OCI-LY1 (cell line): ENCODE measurements around the gene NPR2.

Experiments used
- H2AFZ ChIP-seq: fragments of 200-600 bp; sonication (generic), shearing (Covaris generic); 2 replicates; pipeline ENCODE4 v1.6.0; 2014; ENCODE audit warnings: antibody characterized with exemption, mild to moderate bottlenecking, low read length
- H3F3A ChIP-seq: fragments of 200-600 bp; sonication (generic), shearing (Covaris generic); 2 replicates; pipeline ENCODE4 v1.6.0; 2014; ENCODE audit warnings: mild to moderate bottlenecking, antibody characterized with exemption, low read length, moderate library complexity; ENCODE audit not compliant: insufficient read depth
- H3K27ac ChIP-seq: fragments of 200-600 bp; sonication (generic); 2 replicates; pipeline ENCODE4 v1.5.1; 2014; ENCODE audit warnings: low read length, mixed run types, mild to moderate bottlenecking, low read depth; ENCODE audit not compliant: poor library complexity, severe bottlenecking
- H3K27me3 ChIP-seq: fragments of 200-600 bp; sonication (generic); 2 replicates; pipeline ENCODE4 v1.6.0; 2014; ENCODE audit warnings: antibody characterized with exemption, mild to moderate bottlenecking, low read length, moderate library complexity; ENCODE audit not compliant: insufficient read depth
- H3K36me3 ChIP-seq: fragments of 200-600 bp; sonication (generic); 2 replicates; pipeline ENCODE4 v1.6.1; 2014; ENCODE audit warnings: mild to moderate bottlenecking, antibody characterized with exemption, low read length, moderate library complexity, mixed read lengths; ENCODE audit not compliant: insufficient read depth
- H3K4me1 ChIP-seq: fragments of 200-600 bp; sonication (generic); 2 replicates; pipeline ENCODE4 v1.5.1; 2014; ENCODE audit warnings: mild to moderate bottlenecking, low read length, moderate library complexity; ENCODE audit not compliant: insufficient read depth, severe bottlenecking
- H3K4me2 ChIP-seq: fragments of 200-600 bp; sonication (generic), shearing (Covaris generic); 2 replicates; pipeline ENCODE4 v1.6.1; 2014; ENCODE audit warnings: low read length
- H3K4me3 ChIP-seq: fragments of 200-600 bp; sonication (generic); 2 replicates; pipeline ENCODE4 v1.5.1; 2014; ENCODE audit warnings: low read length, low read depth, mild to moderate bottlenecking, mixed read lengths; ENCODE audit not compliant: poor library complexity, severe bottlenecking
- H3K79me2 ChIP-seq: fragments of 200-600 bp; shearing (Covaris generic); 2 replicates; pipeline ENCODE4 v1.6.1; 2016; ENCODE audit warnings: mixed run types, low read length, mixed read lengths; ENCODE audit not compliant: insufficient read depth
- H3K9ac ChIP-seq: fragments of 200-600 bp; sonication (generic), shearing (Covaris generic); 2 replicates; pipeline ENCODE4 v1.6.1; 2014; ENCODE audit warnings: mild to moderate bottlenecking, low read length, mixed read lengths
- H3K9me2 ChIP-seq: fragments of 200-600 bp; sonication (generic), shearing (Covaris generic); 2 replicates; pipeline ENCODE4 v1.6.1; 2014; ENCODE audit warnings: low read depth, mild to moderate bottlenecking, low read length, mixed read lengths
- H3K9me3 ChIP-seq: fragments of 200-600 bp; shearing (Covaris generic); 2 replicates; pipeline ENCODE4 v1.6.1; 2014; ENCODE audit warnings: low read length, mixed read lengths
- H4K20me1 ChIP-seq: fragments of 200-600 bp; sonication (generic), shearing (Covaris generic); 2 replicates; pipeline ENCODE4 v1.6.0; 2016; ENCODE audit warnings: mild to moderate bottlenecking, low read length; ENCODE audit not compliant: insufficient read depth
- EZH2 ChIP-seq: fragments of 200-600 bp; sonication (generic), shearing (Covaris generic); IDR thresholded peaks from 2 replicates; pipeline ENCODE4 v1.8.0; 2017; ENCODE audit warnings: borderline replicate concordance, mixed run types, mild to moderate bottlenecking, antibody characterized with exemption, low read length, moderate library complexity, mixed read lengths
- TF ChIP-seq, protein P1 (sequence below): fragments of 200-600 bp; sonication (generic), shearing (Covaris generic); IDR thresholded peaks from 2 replicates; pipeline ENCODE4 v1.5.1; 2017; ENCODE audit warnings: mild to moderate bottlenecking, antibody characterized with exemption, low read length, moderate library complexity, mixed read lengths

Gene NPR2

DNA sequence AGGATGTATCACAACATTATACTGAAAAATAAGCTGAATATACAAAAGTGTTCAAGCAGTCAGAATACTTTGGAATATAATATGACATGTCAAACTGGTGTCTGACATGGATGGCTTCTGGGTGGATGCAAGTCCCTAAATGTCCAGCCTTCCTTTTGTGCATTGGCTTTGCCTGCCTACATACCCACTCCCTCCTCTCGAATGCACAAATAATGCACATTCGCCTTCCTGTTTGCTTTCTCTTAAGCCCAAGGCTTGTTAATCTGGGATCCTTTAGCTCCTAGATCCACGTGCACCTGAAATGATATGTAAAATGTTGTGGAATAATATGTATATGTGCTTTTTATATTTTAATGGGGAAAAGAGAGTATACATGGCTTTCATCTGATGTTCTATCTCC is 12.9 kb upstream of the NPR2 start:
- H2AFZ ChIP-seq = no peak overlapping the region
- H3K36me3 ChIP-seq = peaks cover 4% of the 10 kb centered on the region; the same call in 1 of the 2 replicates
- H3K9me2 ChIP-seq = no peaks in the 10 kb centered on the region
- H3F3A ChIP-seq = no peaks in the 10 kb centered on the region
- no peaks in the 10 kb centered on the region for H3K79me2 ChIP-seq
- no peaks in the 10 kb centered on the region for H3K9me3 ChIP-seq
- H3K4me2 ChIP-seq = no peak overlapping the region
- no peak overlapping the region for H3K4me3 ChIP-seq
- no peaks in the 10 kb centered on the region for H4K20me1 ChIP-seq
- no peak overlapping the region for H3K27ac ChIP-seq
- no peaks in the 10 kb centered on the region for H3K27me3 ChIP-seq
- H3K9ac ChIP-seq = no peak overlapping the region
- TF ChIP-seq EZH2 = no peak
- peaks cover 22% of the 10 kb centered on the region for H3K4me1 ChIP-seq

DNA sequence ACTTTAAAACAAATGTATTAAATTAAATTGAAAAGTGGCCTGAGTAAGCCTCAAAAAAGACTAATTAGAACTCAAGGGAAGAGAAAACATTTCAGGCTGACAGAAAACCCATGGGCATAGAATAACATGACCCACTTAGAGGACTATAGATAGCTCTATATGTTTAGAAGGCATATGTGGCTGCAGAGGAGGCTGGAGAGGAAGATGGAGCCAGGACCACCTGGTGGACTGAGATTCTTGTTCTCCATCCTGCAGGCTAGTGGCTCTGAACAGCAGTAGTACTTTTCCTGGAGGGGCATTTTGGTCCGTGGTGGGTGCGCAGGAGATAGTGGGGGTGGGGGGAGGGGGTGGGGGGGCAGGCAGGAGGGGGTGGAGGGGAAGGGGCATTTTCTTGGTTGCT is 10.3 kb upstream of the NPR2 start:
- Histone ChIP-seq H3K9me3 (no peaks in the 10 kb centered on the region), H3K4me1 (peaks cover 7% of the 10 kb centered on the region), H3K4me2 (no peak overlapping the region), H3K9ac (no peak overlapping the region), H2AFZ (no peak overlapping the region), H3K27me3 (no peaks in the 10 kb centered on the region), H3K79me2 (no peaks in the 10 kb centered on the region), H3F3A (no peaks in the 10 kb centered on the region), H3K27ac (no peak overlapping the region), H3K4me3 (no peak overlapping the region), H3K36me3 (peaks cover 6% of the 10 kb centered on the region; the same call in 1 of the 2 replicates), H4K20me1 (no peaks in the 10 kb centered on the region), H3K9me2 (no peaks in the 10 kb centered on the region)
- TF ChIP-seq, protein P1, sequence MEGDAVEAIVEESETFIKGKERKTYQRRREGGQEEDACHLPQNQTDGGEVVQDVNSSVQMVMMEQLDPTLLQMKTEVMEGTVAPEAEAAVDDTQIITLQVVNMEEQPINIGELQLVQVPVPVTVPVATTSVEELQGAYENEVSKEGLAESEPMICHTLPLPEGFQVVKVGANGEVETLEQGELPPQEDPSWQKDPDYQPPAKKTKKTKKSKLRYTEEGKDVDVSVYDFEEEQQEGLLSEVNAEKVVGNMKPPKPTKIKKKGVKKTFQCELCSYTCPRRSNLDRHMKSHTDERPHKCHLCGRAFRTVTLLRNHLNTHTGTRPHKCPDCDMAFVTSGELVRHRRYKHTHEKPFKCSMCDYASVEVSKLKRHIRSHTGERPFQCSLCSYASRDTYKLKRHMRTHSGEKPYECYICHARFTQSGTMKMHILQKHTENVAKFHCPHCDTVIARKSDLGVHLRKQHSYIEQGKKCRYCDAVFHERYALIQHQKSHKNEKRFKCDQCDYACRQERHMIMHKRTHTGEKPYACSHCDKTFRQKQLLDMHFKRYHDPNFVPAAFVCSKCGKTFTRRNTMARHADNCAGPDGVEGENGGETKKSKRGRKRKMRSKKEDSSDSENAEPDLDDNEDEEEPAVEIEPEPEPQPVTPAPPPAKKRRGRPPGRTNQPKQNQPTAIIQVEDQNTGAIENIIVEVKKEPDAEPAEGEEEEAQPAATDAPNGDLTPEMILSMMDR = no peak
- no peak for TF ChIP-seq EZH2

DNA sequence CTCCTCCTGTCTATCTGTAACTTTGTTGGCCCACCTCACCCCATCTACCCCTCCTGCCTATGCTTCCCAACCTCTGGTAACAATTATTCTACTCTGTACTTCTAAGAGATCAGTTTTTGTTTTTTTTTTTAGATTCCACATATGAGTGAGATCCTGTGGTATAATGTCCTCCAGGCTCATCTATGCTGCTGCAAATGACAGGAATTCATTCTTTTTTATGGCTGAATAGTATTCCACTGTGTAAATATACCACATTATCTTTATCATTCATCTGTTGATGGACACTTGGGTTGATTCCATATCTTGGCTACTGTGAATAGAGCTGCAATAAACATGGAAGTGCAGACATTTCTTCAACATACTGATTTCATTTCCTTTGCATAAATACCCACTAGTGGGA is 8.0 kb upstream of the NPR2 start:
- Histone ChIP-seq H3K4me1 (no peaks in the 10 kb centered on the region), H3K36me3 (peaks cover 6% of the 10 kb centered on the region; the same call in 1 of the 2 replicates), H3K4me3 (no peak overlapping the region), H3K9me3 (no peaks in the 10 kb centered on the region), H4K20me1 (no peaks in the 10 kb centered on the region), H3K79me2 (no peaks in the 10 kb centered on the region), H3K27ac (no peak overlapping the region), H3K27me3 (no peaks in the 10 kb centered on the region), H3F3A (no peaks in the 10 kb centered on the region), H3K9me2 (no peaks in the 10 kb centered on the region), H3K9ac (no peak overlapping the region), H3K4me2 (no peak overlapping the region), H2AFZ (no peak overlapping the region)
- TF ChIP-seq EZH2 = no peak
- TF ChIP-seq, protein P1 = no peak

DNA sequence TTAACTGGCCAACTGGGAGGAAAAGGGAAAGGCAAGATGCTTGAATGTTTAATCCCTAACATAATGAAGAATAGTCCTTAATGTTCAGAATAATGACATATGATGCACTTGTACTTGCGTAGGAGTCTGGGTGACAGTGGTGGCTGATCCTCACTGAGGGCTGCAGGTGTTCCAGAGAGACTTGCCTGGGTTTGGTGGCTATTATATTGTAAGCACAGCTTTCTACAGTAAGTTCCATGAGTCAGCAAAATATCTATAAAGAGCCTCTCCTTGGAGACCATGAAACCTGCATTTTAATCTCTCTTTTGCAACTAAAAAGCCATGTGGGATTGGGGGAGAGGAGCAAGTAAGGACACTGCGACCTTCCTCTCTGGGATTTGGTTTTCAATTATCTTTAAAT is 1.9 kb upstream of the NPR2 start:
- Histone ChIP-seq H3K27ac (no peak overlapping the region), H3K9me2 (no peaks in the 10 kb centered on the region), H3F3A (no peaks in the 10 kb centered on the region), H2AFZ (no peak overlapping the region), H3K4me2 (no peak overlapping the region), H4K20me1 (no peaks in the 10 kb centered on the region), H3K79me2 (no peaks in the 10 kb centered on the region), H3K9me3 (no peaks in the 10 kb centered on the region), H3K9ac (no peak overlapping the region), H3K4me3 (no peak overlapping the region), H3K27me3 (no peaks in the 10 kb centered on the region), H3K4me1 (no peaks in the 10 kb centered on the region), H3K36me3 (peaks cover 4% of the 10 kb centered on the region; the same call in 1 of the 2 replicates)
- TF ChIP-seq, protein P1 = no peak
- TF ChIP-seq EZH2 = no peak
